HepG2 (cell line): ENCODE results near the gene TTN. TPM values are rescaled to one million over a fixed set of nuclear protein-coding genes. Genes with fewer than 3 reads are reported as not detected.

Experiments
- ATAC-seq: fragments of 200-7000 bp; cut with Tn5 transposase; 3 replicates; pipeline ENCODE4 v1.9.1; 2020; ENCODE audit warnings: mild to moderate bottlenecking, moderate library complexity
- BruUV-seq: library from RNA; stranded (reverse); fragments of 400-500 nt; replicated peaks from 2 replicates; lab custom pipeline; 2021; lab: Mats Ljungman, UMichigan
- CTCF ChIA-PET: fragments of 300-600 bp; formaldehyde crosslinking; extraction: SDS; loops from one replicate; lab custom pipeline; 2021; ENCODE audit warnings: low total read pairs, inconsistent platforms, low intra/inter-chr PET ratio; lab: Yijun Ruan, JAX
- POLR2A ChIA-PET: fragments of 350-600 bp; sonication (Branson Sonifier 250); formaldehyde crosslinking; loops from one replicate; lab custom pipeline; 2020; ENCODE audit warnings: antibody characterized with exemption, inconsistent platforms; lab: Yijun Ruan, JAX
- DNase-seq: peaks from one replicate; pipeline ENCODE4 v3.0.0-alpha.2; 2015; ENCODE audit warnings: low spot score
- FAIRE-seq: peaks from 3 replicates; lab custom pipeline; 2011; peaks lifted over from hg19 to GRCh38; lab: Jason Lieb, UNC
- H2AFZ ChIP-seq: one replicate; pipeline ENCODE4 v1.6.1; 2011; ENCODE audit warnings: low read length, inconsistent platforms
- H3K27ac ChIP-seq: fragments of 300-600 bp; 3 replicates; pipeline ENCODE4 v1.8.0; 2011; ENCODE audit warnings: mixed run types, mild to moderate bottlenecking, mixed read lengths, low read length, inconsistent platforms; ENCODE audit not compliant: insufficient read depth; ENCODE audit errors: extremely low read length
- H3K27me3 ChIP-seq, 2 experiments: fragments of 200-600 bp in 1 of 2; 2 replicates in 1 of 2; 3 replicates in 1 of 2; pipeline versions ENCODE4 v1.6.0 to v1.8.0; 2011; ENCODE audit warnings: low read length in 2 of 2, mild to moderate bottlenecking in 2 of 2, moderate library complexity in 2 of 2, inconsistent platforms in 1 of 2; ENCODE audit not compliant: insufficient read depth in 2 of 2, control insufficient read depth in 1 of 2
- H3K36me3 ChIP-seq, 2 experiments: fragments of 200-600 bp in 1 of 2; replicated peaks in 1 of 2; 2 replicates in 1 of 2; 3 replicates in 1 of 2; pipeline versions ENCODE4 v1.5.1 to v1.8.0; 2011; ENCODE audit warnings: low read length in 2 of 2, inconsistent platforms in 1 of 2; ENCODE audit not compliant: insufficient read depth in 2 of 2, control insufficient read depth in 1 of 2
- H3K4me1 ChIP-seq: 2 replicates; pipeline ENCODE4 v1.5.1; 2012; ENCODE audit warnings: low read length, inconsistent platforms; ENCODE audit not compliant: insufficient read depth
- H3K4me2 ChIP-seq: 2 replicates; pipeline ENCODE4 v1.6.0; 2011; ENCODE audit warnings: low read depth, low read length, inconsistent platforms
- H3K4me3 ChIP-seq, 3 experiments: fragments of 200-600 bp in 1 of 3; sonication (generic), shearing (Covaris generic) in 1 of 3; replicated peaks in 1 of 3; 2 replicates each; pipeline ENCODE4 v1.5.1; 2011 to 2016; ENCODE audit warnings: low read length in 3 of 3, inconsistent platforms in 2 of 3, low read depth in 2 of 3, mild to moderate bottlenecking in 2 of 3, control low read depth in 1 of 3, mixed read lengths in 1 of 3; ENCODE audit not compliant: insufficient read depth in 1 of 3
- H3K79me2 ChIP-seq: one replicate; pipeline ENCODE4 v1.6.1; 2011; ENCODE audit warnings: low read length, inconsistent platforms; ENCODE audit not compliant: insufficient read depth
- H3K9ac ChIP-seq: 2 replicates; pipeline ENCODE4 v1.6.0; 2011; ENCODE audit warnings: mild to moderate bottlenecking, low read depth, low read length, inconsistent platforms; ENCODE audit not compliant: insufficient read depth
- H3K9me3 ChIP-seq: 2 replicates; pipeline ENCODE4 v1.5.1; 2012; ENCODE audit warnings: mild to moderate bottlenecking, low read length
- H4K20me1 ChIP-seq: 2 replicates; pipeline ENCODE4 v1.6.0; 2011; ENCODE audit warnings: inconsistent platforms, mild to moderate bottlenecking, low read length, moderate library complexity; ENCODE audit not compliant: insufficient read depth
- MXD4 ChIP-seq: IDR thresholded peaks from 2 replicates; pipeline ENCODE4 v1.6.1; 2016; ENCODE audit warnings: mild to moderate bottlenecking, missing biosample characterization, missing genetic modification reagents
- RFX3 ChIP-seq: IDR thresholded peaks from 2 replicates; pipeline ENCODE4 v1.6.1; 2016; ENCODE audit warnings: missing biosample characterization, missing genetic modification reagents
- TOPORS ChIP-seq: sonication (generic); formaldehyde crosslinking; IDR thresholded peaks from 2 replicates; pipeline ENCODE4 v1.8.0; 2023; ENCODE audit warnings: mild to moderate bottlenecking, missing genetic modification reagents
- ZNF326 ChIP-seq: sonication (generic); formaldehyde crosslinking; IDR thresholded peaks from 2 replicates; pipeline ENCODE4 v1.4.0; 2020; ENCODE audit warnings: missing genetic modification reagents, borderline replicate concordance
- ZNF609 ChIP-seq: sonication (generic); formaldehyde crosslinking; IDR thresholded peaks from 2 replicates; pipeline ENCODE4 v1.4.0; 2020; ENCODE audit warnings: mild to moderate bottlenecking, missing genetic modification reagents, borderline replicate concordance
- ZNF619 ChIP-seq: sonication (generic); formaldehyde crosslinking; IDR thresholded peaks from 2 replicates; pipeline ENCODE4 v1.4.0; 2020; ENCODE audit warnings: mild to moderate bottlenecking, missing genetic modification reagents
- ZNF891 ChIP-seq: sonication (generic); formaldehyde crosslinking; IDR thresholded peaks from 2 replicates; pipeline ENCODE4 v1.5.0; 2020; ENCODE audit warnings: mild to moderate bottlenecking, missing genetic modification reagents
- WGBS: methylation state at CpG from one replicate; pipeline ENCODE4 v1.1.6; 2017; ENCODE audit warnings: low lambda C conversion rate; 5-methylcytosine and 5-hydroxymethylcytosine counted together
- in situ Hi-C: cut with HindIII; loops from 2 replicates; pipeline ENCODE4 v1.10.0; 2017; ENCODE audit warnings: low pct_unique_long_range_greater_than_20kb; ENCODE audit not compliant: extremely low pct_ligation_motif_present
- intact Hi-C: fragments of 100-400 bp; cut with micrococcal nuclease; formaldehyde crosslinking; loops from one replicate; pipeline ENCODE4 v1.10.0; 2022; ENCODE audit not compliant: unreplicated experiment
- polyA plus RNA-seq, 8 experiments: library from polyadenylated mRNA; depleted of rRNA in 3 of 8; stranded (reverse) in 7 of 8; unstranded in 1 of 8; fragments of >200 nt; fragmentation: Illumina TruSeq in 4 of 8; extraction: Trizol in 4 of 8; gene quantifications; 2 replicates each; pipeline versions ENCODE4 v1.2.1 to v1.2.3, GENCODE V29; 2011 to 2016; ENCODE audit warnings: low read depth in 4 of 8, missing spikeins in 1 of 8, mixed read lengths in 1 of 8; ENCODE audit not compliant: insufficient read depth in 1 of 8
- total RNA-seq, 5 experiments: library from RNA; depleted of rRNA; stranded (reverse); fragments of >200 nt; fragmentation: Illumina TruSeq; extraction: Trizol; gene quantifications; 2 replicates each; pipeline ENCODE4 v1.2.3, GENCODE V29; 2016; ENCODE audit warnings: low read depth in 1 of 5

Gene TTN
- total and polyA plus RNA-seq, 2 of the 13 experiments (the other 11 are each of a cell fraction or from before 2014, with no cell fraction given) = under 0.01 TPM

GRCh38 chr2:178764097-178764496 is 43.1 kb downstream of the TTN start:
- no peaks in the 10 kb centered on the region for H4K20me1 ChIP-seq
- 2% methylated on average over 3 of the region's 3 CpGs for WGBS
- CTCF ChIA-PET = interaction anchor here (3.9 kb wide), 1 partner anchor 149 kb away, joined by 41 read pairs; no protein-coding TSS in a partner anchor
- POLR2A ChIA-PET = no interaction called here
- BruUV-seq = no TSS peak
- FAIRE-seq = no peak
- H3K27me3 ChIP-seq = no peaks in the 10 kb centered on the region
- DNase-seq = no peak
- ATAC-seq = no peak
- no peaks in the 10 kb centered on the region for H3K9me3 ChIP-seq
- H3K27ac ChIP-seq = no peak overlapping the region
- no peaks in the 10 kb centered on the region for H3K79me2 ChIP-seq
- no peak overlapping the region for H2AFZ ChIP-seq
- no peak overlapping the region for H3K9ac ChIP-seq
- in situ Hi-C loops (loop anchor here (5.0 kb wide), 1 partner anchor 153 kb away; no protein-coding TSS in a partner anchor), intact Hi-C loops (loop anchor here (5.0 kb wide), 1 partner anchor 363 kb away; no protein-coding TSS in a partner anchor)
- no peak for TF ChIP-seq TOPORS (CRISPR knock-in tag)
- TF ChIP-seq MXD4 (CRISPR knock-in tag) = no peak
- TF ChIP-seq ZNF619 (CRISPR knock-in tag) = no peak
- TF ChIP-seq ZNF891 (CRISPR knock-in tag) = no peak
- TF ChIP-seq ZNF326 (CRISPR knock-in tag) = no peak
- no peak for TF ChIP-seq ZNF609 (CRISPR knock-in tag)
- TF ChIP-seq RFX3 (CRISPR knock-in tag) = no peak
- H3K36me3 ChIP-seq = no peaks in the 10 kb centered on the region
- no peaks in the 10 kb centered on the region for H3K4me1 ChIP-seq
- no peak overlapping the region for H3K4me2 ChIP-seq
- no peak overlapping the region for H3K4me3 ChIP-seq
